Right cardiac atrium (tissue), 5 donors: ENCODE results near the gene CNTN5. TPM values are rescaled to one million over a fixed set of nuclear protein-coding genes. Genes with fewer than 3 reads are reported as not detected.

Source experiments
- ATAC-seq, 2 donors: fragments of 200-7000 bp; cut with Tn5 transposase; one replicate each; pipeline versions ENCODE4 v1.8.0 to v1.9.1; 2020; ENCODE audit warnings: moderate library complexity in 2 of 2, mild to moderate bottlenecking in 1 of 2
- DNase-seq, 3 donors: peaks; one replicate each; pipeline ENCODE4 v3.0.0-alpha.2; 2020
- H3K27ac ChIP-seq: one replicate; pipeline ENCODE4 v1.5.1; 2013; ENCODE audit warnings: mild to moderate bottlenecking, low read length, control low read depth, moderate library complexity
- H3K27me3 ChIP-seq: one replicate; pipeline ENCODE4 v1.6.1; 2013; ENCODE audit not compliant: control insufficient read depth, insufficient read depth
- H3K4me1 ChIP-seq: one replicate; pipeline ENCODE4 v1.6.1; 2013; ENCODE audit warnings: low read length; ENCODE audit not compliant: control insufficient read depth, insufficient read depth
- H3K4me3 ChIP-seq: one replicate; pipeline ENCODE4 v1.5.1; 2013; ENCODE audit warnings: low read length, control low read depth
- H3K9me3 ChIP-seq: one replicate; pipeline ENCODE4 v1.6.1; 2013; ENCODE audit warnings: low read length; ENCODE audit not compliant: control insufficient read depth
- WGBS: extraction: QIAGEN DNeasy Blood & Tissue Kit; methylation state at CpG from one replicate; pipeline ENCODE4 v1.1.7; 2013; 5-methylcytosine and 5-hydroxymethylcytosine counted together
- intact Hi-C, 4 donors: fragments of 100-400 bp; cut with DNase I; formaldehyde crosslinking; loops; one replicate each; pipeline versions ENCODE4 v1.11.0 to v1.14.0; 2022 to 2023
- polyA plus RNA-seq: library from polyadenylated mRNA; stranded (reverse); fragments of 200-250 nt; gene quantifications from one replicate; pipeline ENCODE4 v1.2.3, GENCODE V29; 2013
- total RNA-seq, 4 donors: library from RNA; stranded (reverse); fragmentation: NEBNext Ultra II Directional; extraction: Animal tissue kit (Norgen Biotek cat#: 25700); gene quantifications; one replicate each; pipeline ENCODE4 v1.2.1, GENCODE V29; 2021
- donor health status: healthy with polysubstance abuse.
- donor health status: DM: no; HTN: yes; CAD: no.
- donor health status: DM: no; HTN: no; CAD: no.
- donor health status: DM: no; HTN: yes; CAD: no; lungs with severe emphysema.
- donor health status: DM: yes; HTN: yes; CAD: no.

Gene CNTN5
- total and polyA plus RNA-seq, 5 donors, result under 0.01 to 0.09 (median 0.08) TPM; not detected in 2

- no peaks in the 10 kb centered on the region for H3K9me3 ChIP-seq
- DNase-seq, result no peak
- no peak for ATAC-seq
- intact Hi-C loops, result no loop called here
- WGBS, result 39% methylated on average over 1 of the region's 1 CpG
- no peak overlapping the region for H3K27ac ChIP-seq
- H3K27me3 ChIP-seq, result no peaks in the 10 kb centered on the region
- H3K4me1 ChIP-seq, result no peaks in the 10 kb centered on the region
- no peak overlapping the region for H3K4me3 ChIP-seq
Measured at GRCh38 chr11:99682646-99683045, 661.9 kb downstream of the CNTN5 start.

- Histone ChIP-seq H3K27me3 (no peaks in the 10 kb centered on the region), H3K4me3 (no peak overlapping the region), H3K4me1 (no peaks in the 10 kb centered on the region), H3K9me3 (no peaks in the 10 kb centered on the region), H3K27ac (no peak overlapping the region)
- ATAC-seq, result no peak
- intact Hi-C loops, result no loop called here
- 84% methylated on average over 3 of the region's 3 CpGs for WGBS
- DNase-seq, result no peak
Measured at GRCh38 chr11:99683933-99684332, 663.2 kb downstream of the CNTN5 start.

- no peak overlapping the region for H3K27ac ChIP-seq
Measured at GRCh38 chr11:99686838-99687237, 666.1 kb downstream of the CNTN5 start.

GRCh38 chr11:99687320-99687719 is 666.6 kb downstream of the CNTN5 start:
- no peak for DNase-seq
- Histone ChIP-seq H3K27me3 (no peaks in the 10 kb centered on the region), H3K4me3 (no peak overlapping the region), H3K4me1 (no peaks in the 10 kb centered on the region), H3K9me3 (no peaks in the 10 kb centered on the region), H3K27ac (no peak overlapping the region)
- intact Hi-C loops, result no loop called here
- ATAC-seq, result no peak

More at GRCh38 chr11:99686838-99687237, 666.1 kb downstream of the CNTN5 start:
- ATAC-seq (no peak), DNase-seq (no peak)
- Histone ChIP-seq H3K27me3 (no peaks in the 10 kb centered on the region), H3K9me3 (no peaks in the 10 kb centered on the region), H3K4me3 (no peak overlapping the region), H3K4me1 (no peaks in the 10 kb centered on the region)
- intact Hi-C loops, result no loop called here
- WGBS, result 68% methylated on average over 3 of the region's 3 CpGs

- Histone ChIP-seq H3K9me3 (no peaks in the 10 kb centered on the region), H3K27me3 (no peaks in the 10 kb centered on the region), H3K27ac (no peak overlapping the region), H3K4me1 (no peaks in the 10 kb centered on the region), H3K4me3 (no peak overlapping the region)
- intact Hi-C loops, result no loop called here
- DNase-seq, result no peak
- ATAC-seq, result no peak
- WGBS, result 64% methylated on average over 6 of the region's 6 CpGs
Measured at GRCh38 chr11:99693941-99694492, 673.3 kb downstream of the CNTN5 start.

GRCh38 chr11:99695106-99695505 is 674.4 kb downstream of the CNTN5 start:
- no peak for ATAC-seq
- H3K4me1 ChIP-seq, result no peaks in the 10 kb centered on the region
- H3K4me3 ChIP-seq, result no peak overlapping the region
- no peak overlapping the region for H3K27ac ChIP-seq
- no peaks in the 10 kb centered on the region for H3K9me3 ChIP-seq
- intact Hi-C loops, result no loop called here
- DNase-seq, result no peak
- no peaks in the 10 kb centered on the region for H3K27me3 ChIP-seq

GRCh38 chr11:99706848-99707247 is 686.1 kb downstream of the CNTN5 start:
- ATAC-seq (no peak), DNase-seq (no peak)
- 73% methylated on average over 1 of the region's 1 CpG for WGBS
- intact Hi-C loops, result no loop called here
- H3K9me3 ChIP-seq, result no peaks in the 10 kb centered on the region
- no peak overlapping the region for H3K4me3 ChIP-seq
- no peak overlapping the region for H3K27ac ChIP-seq
- no peaks in the 10 kb centered on the region for H3K27me3 ChIP-seq
- no peaks in the 10 kb centered on the region for H3K4me1 ChIP-seq

GRCh38 chr11:99708928-99709672 is 688.4 kb downstream of the CNTN5 start:
- H3K9me3 ChIP-seq, result no peaks in the 10 kb centered on the region
- DNase-seq (no peak), ATAC-seq (no peak)
- H3K27ac ChIP-seq, result no peak overlapping the region
- H3K4me1 ChIP-seq, result no peaks in the 10 kb centered on the region
- 61% methylated on average over 3 of the region's 3 CpGs for WGBS
- H3K27me3 ChIP-seq, result no peaks in the 10 kb centered on the region
- no peak overlapping the region for H3K4me3 ChIP-seq
- intact Hi-C loops, result no loop called here

- Histone ChIP-seq H3K27ac (no peak overlapping the region), H3K9me3 (no peaks in the 10 kb centered on the region), H3K27me3 (no peaks in the 10 kb centered on the region), H3K4me3 (no peak overlapping the region), H3K4me1 (no peaks in the 10 kb centered on the region)
- 61% methylated on average over 3 of the region's 3 CpGs for WGBS
- ATAC-seq (no peak), DNase-seq (no peak)
- intact Hi-C loops, result no loop called here
Measured at GRCh38 chr11:99716302-99716701, 695.6 kb downstream of the CNTN5 start.

GRCh38 chr11:99718291-99718690 is 697.5 kb downstream of the CNTN5 start:
- no peak overlapping the region for H3K4me3 ChIP-seq
- ATAC-seq (no peak), DNase-seq (no peak)
- H3K27me3 ChIP-seq, result no peaks in the 10 kb centered on the region
- H3K27ac ChIP-seq, result no peak overlapping the region
- H3K4me1 ChIP-seq, result no peaks in the 10 kb centered on the region
- H3K9me3 ChIP-seq, result no peaks in the 10 kb centered on the region
- intact Hi-C loops, result no loop called here

GRCh38 chr11:99739464-99740089 is 718.8 kb downstream of the CNTN5 start:
- 28% methylated on average over 4 of the region's 4 CpGs for WGBS
- Histone ChIP-seq H3K27ac (no peak overlapping the region), H3K27me3 (no peaks in the 10 kb centered on the region), H3K4me1 (no peaks in the 10 kb centered on the region), H3K9me3 (no peaks in the 10 kb centered on the region), H3K4me3 (no peak overlapping the region)
- no peak for ATAC-seq
- intact Hi-C loops, result no loop called here
- no peak for DNase-seq
